HEK293T (cell line): ENCODE measurements around the gene ENOSF1.

Experiments used
- CTCF ChIA-PET: fragments of 350-600 bp; formaldehyde crosslinking; extraction: SDS; loops from one replicate; lab custom pipeline; 2021; ENCODE audit warnings: antibody characterized with exemption, inconsistent platforms; lab: Yijun Ruan, JAX
- POLR2A ChIA-PET: fragments of 350-600 bp; formaldehyde crosslinking; extraction: SDS; loops from one replicate; lab custom pipeline; 2020; ENCODE audit warnings: antibody characterized with exemption, inconsistent platforms; lab: Yijun Ruan, JAX
- DNase-seq: peaks from one replicate; pipeline ENCODE4 v3.0.0; 2012; ENCODE audit warnings: mixed read lengths; ENCODE audit errors: extremely low spot score
- ARNT ChIP-seq: fragments of 450-650 bp; IDR thresholded peaks from 2 replicates; pipeline ENCODE4 v1.6.1; 2017; ENCODE audit warnings: mild to moderate bottlenecking
- BHLHE40 ChIP-seq: fragments of 450-650 bp; IDR thresholded peaks from 2 replicates; pipeline ENCODE4 v1.6.1; 2016; ENCODE audit warnings: mild to moderate bottlenecking, moderate library complexity, borderline replicate concordance
- CTBP1 ChIP-seq: fragments of 450-650 bp; IDR thresholded peaks from 2 replicates; pipeline ENCODE4 v1.6.1; 2016; ENCODE audit warnings: borderline replicate concordance
- ELF4 ChIP-seq: fragments of 450-650 bp; IDR thresholded peaks from 2 replicates; pipeline ENCODE4 v1.6.1; 2017; ENCODE audit warnings: antibody characterized with exemption
- FOXA1 ChIP-seq: fragments of 450-650 bp; IDR thresholded peaks from 2 replicates; pipeline ENCODE4 v1.6.1; 2016; ENCODE audit warnings: mild to moderate bottlenecking
- FOXK2 ChIP-seq: fragments of 450-650 bp; IDR thresholded peaks from 2 replicates; pipeline ENCODE4 v1.6.1; 2016; ENCODE audit warnings: mild to moderate bottlenecking
- FOXM1 ChIP-seq: fragments of 450-650 bp; IDR thresholded peaks from 2 replicates; pipeline ENCODE4 v1.6.1; 2017; ENCODE audit warnings: mild to moderate bottlenecking, borderline replicate concordance
- HDGF ChIP-seq: fragments of 450-650 bp; IDR thresholded peaks from 2 replicates; pipeline ENCODE4 v1.6.1; 2017; ENCODE audit warnings: antibody characterized with exemption, borderline replicate concordance
- L3MBTL2 ChIP-seq: fragments of 450-650 bp; conservative IDR thresholded peaks from 2 replicates; pipeline ENCODE4 v1.6.1; 2016; ENCODE audit warnings: mild to moderate bottlenecking
- LEF1 ChIP-seq: fragments of 450-650 bp; IDR thresholded peaks from 2 replicates; pipeline ENCODE4 v1.6.1; 2017; ENCODE audit warnings: mild to moderate bottlenecking, borderline replicate concordance
- NFRKB ChIP-seq: fragments of 450-650 bp; IDR thresholded peaks from 2 replicates; pipeline ENCODE4 v1.6.1; 2016; ENCODE audit warnings: mild to moderate bottlenecking, moderate library complexity
- PKNOX1 ChIP-seq: fragments of 450-650 bp; IDR thresholded peaks from 2 replicates; pipeline ENCODE4 v1.6.1; 2016
- SP1 ChIP-seq: fragments of 450-650 bp; IDR thresholded peaks from 2 replicates; pipeline ENCODE4 v1.6.1; 2017
- SUZ12 ChIP-seq: fragments of 450-650 bp; IDR thresholded peaks from 2 replicates; pipeline ENCODE4 v1.6.1; 2016; ENCODE audit warnings: mild to moderate bottlenecking
- TARDBP ChIP-seq: fragments of 450-650 bp; IDR thresholded peaks from 2 replicates; pipeline ENCODE4 v1.6.1; 2016
- ZNF384 ChIP-seq: fragments of 450-650 bp; IDR thresholded peaks from 2 replicates; pipeline ENCODE4 v1.6.1; 2016

ENOSF1 gene

GRCh38 chr18:713135-713490 lies 683 bp upstream of the ENOSF1 start:
- no peak for TF ChIP-seq FOXM1
- no peak for TF ChIP-seq CTBP1
- no peak for TF ChIP-seq ARNT
- no peak for TF ChIP-seq LEF1
- TF ChIP-seq PKNOX1: no peak
- no peak for TF ChIP-seq ELF4
- TF ChIP-seq SUZ12: no peak
- TF ChIP-seq FOXA1: no peak
- no peak for TF ChIP-seq ZNF384
- TF ChIP-seq NFRKB: no peak
- TF ChIP-seq L3MBTL2: no peak
- no peak for TF ChIP-seq TARDBP
- TF ChIP-seq SP1: no peak
- TF ChIP-seq BHLHE40: no peak
- ChIA-PET CTCF (interaction anchor here (1.0 to 1.6 kb wide), 4 partner anchors 10 to 118 kb away, joined by 3 to 4 read pairs (median 4); no protein-coding TSS in a partner anchor), POLR2A (interaction anchor here (0.6 to 1.5 kb wide), 5 partner anchors 10 to 126 kb away, joined by 3 to 6 read pairs (median 3); no protein-coding TSS in a partner anchor)
- no peak for DNase-seq

GRCh38 chr18:711657-712400 lies 601 bp downstream of the ENOSF1 start:
- TF ChIP-seq ZNF384 (no peak), HDGF (no peak), LEF1 (no peak), BHLHE40 (no peak), L3MBTL2 (peak; percentile 39; the same call in 1 of the 2 replicates)
- POLR2A ChIA-PET: interaction anchor here (1.1 to 1.5 kb wide), 3 partner anchors 9 to 120 kb away, joined by 3 to 6 read pairs (median 3); no protein-coding TSS in a partner anchor
- CTCF ChIA-PET: interaction anchor here (1.0 to 1.6 kb wide), 4 partner anchors 9 to 119 kb away, joined by 3 to 4 read pairs (median 4); no protein-coding TSS in a partner anchor
- peak; percentile 36 for DNase-seq

- no peak for DNase-seq
- CTCF ChIA-PET: no interaction called here
- POLR2A ChIA-PET: no interaction called here
- TF ChIP-seq FOXK2 (no peak), L3MBTL2 (peak; percentile 10; the same call in 1 of the 2 replicates)
Observed at GRCh38 chr18:711310-711656, 1.1 kb downstream of the ENOSF1 start.

GRCh38 chr18:710418-711300 lies 1.8 kb downstream of the ENOSF1 start:
- DNase-seq: no peak
- TF ChIP-seq BHLHE40 (no peak), SUZ12 (no peak), ZNF384 (no peak), FOXK2 (no peak), CTBP1 (no peak)
- ChIA-PET CTCF (no interaction called here), POLR2A (no interaction called here)

- POLR2A ChIA-PET: no interaction called here
- TF ChIP-seq ARNT (no peak), ZNF384 (no peak)
- CTCF ChIA-PET: no interaction called here
- DNase-seq: no peak
Observed at GRCh38 chr18:709771-710170, 2.7 kb downstream of the ENOSF1 start.

- ChIA-PET CTCF (no interaction called here), POLR2A (no interaction called here)
- DNase-seq: no peak
- TF ChIP-seq CTBP1 (no peak), BHLHE40 (no peak), FOXK2 (no peak), NFRKB (no peak), LEF1 (no peak), FOXA1 (no peak), TARDBP (no peak), FOXM1 (no peak)
Observed at GRCh38 chr18:708096-708495, 4.3 kb downstream of the ENOSF1 start.

GRCh38 chr18:706405-706804 lies 6.0 kb downstream of the ENOSF1 start:
- no peak for DNase-seq
- POLR2A ChIA-PET: no interaction called here
- TF ChIP-seq ZNF384 (no peak), ELF4 (no peak), BHLHE40 (no peak), FOXK2 (no peak), NFRKB (no peak), FOXM1 (no peak), LEF1 (no peak), TARDBP (no peak), PKNOX1 (no peak), L3MBTL2 (no peak)
- CTCF ChIA-PET: no interaction called here
